Activated CD4-positive, alpha-beta T cell treated with anti-CD3 and anti-CD28 coated beads, Interleukin-2, amount 50 U/mL, for 1 hour (primary cell): ENCODE measurements around the gene ZBTB16.

Experiments used
- DNase-seq: peaks from one replicate; pipeline ENCODE4 v3.0.0-alpha.2; 2020

Gene ZBTB16

DNA sequence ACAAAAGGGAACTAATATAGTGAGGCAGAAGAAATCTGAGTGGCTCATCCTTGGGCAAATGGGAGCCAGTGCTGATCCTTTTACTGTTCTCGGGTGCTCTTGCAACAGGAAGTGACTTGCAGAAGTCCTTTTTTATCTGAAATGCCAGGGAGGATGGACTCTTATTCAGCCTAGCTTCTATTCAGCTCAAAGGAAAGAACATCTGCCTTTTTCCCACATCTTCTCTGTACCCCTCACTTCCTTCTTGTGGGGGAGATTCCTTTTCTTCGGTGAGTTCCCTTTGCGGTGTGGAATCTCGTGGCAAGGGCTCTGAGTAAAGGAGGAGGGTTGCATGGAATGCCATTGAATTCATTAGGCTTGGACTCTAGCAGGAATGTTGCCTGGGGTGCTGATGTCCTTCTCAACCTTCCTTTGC, 76.2 kb downstream of the ZBTB16 start:
- no peak for DNase-seq

DNA sequence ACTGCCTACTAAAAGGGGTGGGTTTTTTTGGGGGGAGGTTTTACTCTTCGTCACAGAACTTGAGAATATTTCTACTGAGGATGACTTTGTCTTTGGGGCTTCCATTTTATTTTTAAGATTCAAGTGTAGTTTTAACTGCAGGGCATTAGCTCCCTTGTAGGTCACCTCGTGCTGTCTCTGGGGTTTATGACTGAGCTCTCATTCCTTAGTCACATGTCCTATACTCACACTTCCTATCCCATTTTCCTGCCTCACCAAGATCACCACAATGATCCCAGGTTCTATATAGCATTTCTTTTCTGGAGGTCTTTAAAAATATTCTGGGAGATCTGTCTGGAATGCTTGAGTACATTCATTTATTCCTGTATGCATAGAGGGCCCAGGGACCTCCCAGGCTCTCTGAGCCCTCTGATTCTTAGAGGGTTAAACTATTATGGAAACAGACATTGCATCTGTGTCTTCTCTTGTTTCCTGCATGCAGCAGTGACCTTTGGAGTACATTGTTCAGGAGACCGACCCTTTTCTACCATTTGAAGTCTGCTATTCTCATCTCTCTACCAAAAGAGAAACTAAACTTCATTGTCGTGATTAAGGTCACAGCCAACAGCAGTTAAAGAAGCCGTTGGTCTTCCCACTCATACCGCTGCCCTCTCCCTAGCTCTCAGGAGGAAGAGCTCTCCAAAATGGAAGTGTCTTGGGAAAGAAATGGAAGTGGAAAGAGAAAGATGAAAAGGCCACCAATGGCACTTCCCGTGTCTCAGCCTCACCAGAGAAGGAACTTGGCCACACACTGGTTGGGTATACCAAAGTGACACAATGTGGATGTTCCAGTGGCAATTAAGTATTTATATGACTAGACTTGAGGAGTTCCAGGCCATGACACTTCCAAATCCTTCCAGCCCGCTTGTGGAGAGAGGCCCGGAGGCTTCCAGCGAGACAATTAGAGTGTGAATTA, 77.5 kb downstream of the ZBTB16 start:
- DNase-seq = no peak

DNA sequence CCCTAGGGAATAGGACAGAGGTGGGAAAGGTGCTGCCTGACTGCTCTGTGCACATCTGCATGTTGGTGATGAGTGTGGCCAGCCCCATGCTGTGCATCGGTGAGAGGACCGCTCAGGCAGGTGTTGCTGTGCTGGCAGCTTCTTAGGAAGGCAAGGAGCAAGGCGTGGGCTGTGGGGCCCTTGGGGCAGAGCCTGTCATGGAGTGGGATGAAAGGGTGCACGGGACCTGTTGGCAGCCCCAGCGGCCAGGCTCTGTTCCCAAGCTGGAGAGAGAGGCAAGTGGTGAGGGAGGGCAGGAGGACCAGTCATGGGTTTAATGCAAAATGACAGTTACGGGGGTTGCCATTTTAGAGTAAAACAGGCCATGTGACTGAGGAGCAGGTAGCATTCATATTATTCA, 78.3 kb downstream of the ZBTB16 start:
- DNase-seq = no peak

DNA sequence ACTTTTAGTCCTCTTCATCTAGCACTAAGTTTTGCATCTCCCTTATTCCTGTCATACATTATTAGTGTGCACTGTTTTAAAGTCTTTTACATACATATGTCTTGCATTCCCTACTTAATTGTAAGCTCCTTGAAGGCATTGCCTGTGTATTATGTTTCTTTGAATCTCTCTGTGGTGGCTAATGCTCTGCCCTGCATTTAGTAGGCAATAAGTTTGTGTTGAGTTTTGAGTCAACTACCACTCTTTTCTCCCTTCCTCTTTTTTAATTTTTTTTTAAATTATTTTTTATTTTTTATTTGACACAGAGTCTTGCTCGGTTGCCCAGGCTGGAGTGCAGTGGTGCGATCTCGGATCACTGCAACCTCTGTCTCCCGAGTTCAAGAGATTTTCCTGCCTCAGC, 78.9 kb downstream of the ZBTB16 start:
- no peak for DNase-seq

DNA sequence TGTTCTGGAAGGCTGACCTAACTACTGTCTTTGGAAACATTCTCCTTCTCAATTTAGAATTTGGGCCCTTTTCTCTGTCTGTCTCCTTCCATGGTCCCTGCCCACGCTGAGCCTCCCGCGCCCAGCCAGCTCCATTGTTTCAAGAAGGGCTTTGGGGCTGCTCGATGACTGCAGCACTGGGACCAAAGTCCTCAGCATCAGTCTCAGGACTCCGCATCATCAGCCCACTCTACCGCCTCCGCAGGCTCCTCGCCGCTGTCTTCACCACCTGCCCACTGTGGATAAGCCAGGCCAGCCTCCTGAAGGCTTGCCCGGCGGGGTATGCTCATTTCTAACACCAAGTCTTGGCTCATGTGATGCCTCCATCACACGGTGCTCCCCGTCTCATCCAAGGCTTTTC, 81.3 kb downstream of the ZBTB16 start:
- no peak for DNase-seq

DNA sequence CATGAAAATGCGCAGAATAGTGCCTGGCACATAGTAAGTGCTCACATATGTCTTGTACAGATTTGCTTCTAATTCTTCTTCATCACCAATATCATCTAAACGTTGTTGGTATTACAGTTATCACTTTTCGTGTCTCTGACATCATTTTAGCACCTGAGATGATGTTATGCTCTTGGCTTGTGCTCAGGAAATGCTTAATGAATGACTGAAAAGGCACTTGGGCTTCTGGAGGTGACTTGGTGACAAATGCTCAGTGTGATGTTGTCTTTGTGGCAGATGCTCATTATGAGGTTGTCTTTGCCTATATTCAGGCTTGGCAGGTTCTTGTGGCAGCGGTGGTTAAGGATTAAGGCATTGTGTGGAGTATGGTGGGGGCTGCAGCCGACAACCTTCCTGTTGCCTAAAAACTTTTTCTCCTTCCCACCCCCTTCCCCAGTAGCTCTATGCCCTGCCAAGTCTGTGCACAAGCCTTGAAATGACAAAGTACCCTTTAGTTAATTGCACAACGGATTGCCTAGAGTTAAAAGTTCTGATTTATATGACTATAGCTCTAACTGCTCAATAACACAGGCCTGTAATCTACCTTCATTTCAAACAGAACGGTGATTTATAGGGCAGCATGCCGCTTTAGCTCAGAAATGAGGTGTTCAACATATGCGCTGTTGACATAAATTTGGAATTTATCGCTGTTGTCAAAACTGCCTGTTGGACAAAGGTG, 82.5 kb downstream of the ZBTB16 start:
- no peak for DNase-seq

DNA sequence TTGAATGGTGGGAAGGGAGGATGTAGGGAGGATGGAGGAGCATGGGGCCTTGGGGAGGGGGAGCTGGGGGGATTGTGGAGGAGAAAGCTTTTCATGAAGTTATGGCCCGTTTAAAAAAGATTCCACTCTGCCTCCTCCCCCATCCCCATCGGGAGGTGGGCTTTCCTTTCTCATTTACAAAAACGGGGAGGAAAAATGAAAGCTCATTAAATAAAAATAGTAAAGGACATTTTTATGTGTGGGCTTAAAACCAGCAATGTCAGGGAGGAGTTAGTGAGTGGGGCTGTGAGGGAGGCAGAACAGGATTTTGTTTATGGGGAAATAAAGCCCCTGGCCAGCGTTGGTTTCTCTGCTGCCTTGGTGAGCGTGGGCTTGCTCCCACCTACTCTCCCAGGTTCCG, 83.2 kb downstream of the ZBTB16 start:
- no peak for DNase-seq

DNA sequence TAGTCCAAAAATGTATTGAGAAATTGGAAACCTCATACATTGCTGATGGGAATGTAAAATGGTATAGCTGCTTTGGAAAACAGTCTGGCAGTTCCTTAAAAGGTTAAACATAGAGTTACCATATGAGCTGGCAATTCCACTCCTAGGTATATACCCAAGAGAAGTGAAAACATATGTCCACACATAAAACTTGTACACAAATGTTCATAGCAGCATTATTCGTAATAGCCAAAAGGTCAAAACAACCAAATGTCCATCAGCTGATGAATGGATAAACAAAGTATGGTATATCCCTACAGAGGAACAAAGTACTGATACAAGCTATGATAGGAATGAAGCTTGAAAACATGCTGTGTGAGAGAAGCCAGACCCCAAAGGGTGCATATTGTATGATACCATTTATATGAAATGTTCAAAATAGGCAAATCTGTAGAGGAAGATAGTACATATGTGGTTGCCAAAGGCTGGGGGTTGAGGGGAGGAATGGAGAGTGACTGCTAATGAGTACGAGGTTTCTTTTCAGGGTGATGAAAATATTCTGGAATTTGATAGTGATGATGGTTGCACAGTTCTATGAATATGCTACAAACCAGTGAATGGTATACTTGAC, 85.8 kb downstream of the ZBTB16 start:
- DNase-seq = no peak

DNA sequence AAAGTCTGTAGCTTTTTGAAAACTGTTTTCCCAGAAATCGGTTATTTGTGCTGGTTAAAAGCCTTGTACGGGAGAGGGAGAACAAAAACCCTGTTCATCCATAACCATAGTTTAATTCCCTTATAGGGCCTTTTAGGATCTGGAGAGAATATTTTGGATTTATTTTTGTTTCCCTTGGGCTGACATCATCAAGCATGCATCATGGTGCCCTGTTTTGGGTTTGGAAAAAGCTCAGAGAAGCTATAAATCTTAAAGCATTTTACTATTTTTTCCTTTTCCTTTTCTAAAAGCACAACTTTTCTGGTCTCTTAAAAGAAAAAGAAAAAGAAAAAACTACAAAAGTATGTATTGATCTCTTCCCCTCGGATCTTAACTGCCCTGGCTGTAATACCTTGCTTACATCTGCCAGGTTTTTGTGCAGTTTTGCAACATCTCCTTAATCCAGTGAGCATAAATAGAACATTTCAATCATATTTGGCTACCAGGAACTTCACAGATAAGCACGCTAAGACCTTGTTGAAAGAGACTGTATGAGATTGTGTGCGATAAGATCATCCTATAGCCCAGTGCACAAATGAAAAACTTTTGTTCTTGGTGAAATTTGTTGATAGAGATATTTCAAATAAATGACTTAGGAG, 88.0 kb downstream of the ZBTB16 start:
- no peak for DNase-seq

DNA sequence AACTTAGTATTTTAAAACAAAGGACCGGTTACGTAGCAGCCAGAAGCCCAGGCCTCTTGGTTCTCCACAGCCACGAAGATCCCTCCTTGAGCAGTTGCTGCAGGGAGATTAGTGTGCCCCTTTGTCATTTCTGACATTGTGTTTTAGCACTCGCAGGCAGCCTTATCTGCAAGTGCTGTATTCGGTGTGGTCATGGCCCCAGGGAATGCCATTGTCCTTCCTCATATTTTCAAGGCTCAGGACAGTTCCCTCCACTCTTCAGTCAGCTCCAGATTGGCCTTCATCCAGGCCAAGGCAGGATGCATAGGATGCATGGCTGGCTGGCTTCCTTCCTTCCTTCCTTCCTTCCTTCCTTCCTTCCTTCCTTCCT, 88.5 kb downstream of the ZBTB16 start:
- DNase-seq = no peak

DNA sequence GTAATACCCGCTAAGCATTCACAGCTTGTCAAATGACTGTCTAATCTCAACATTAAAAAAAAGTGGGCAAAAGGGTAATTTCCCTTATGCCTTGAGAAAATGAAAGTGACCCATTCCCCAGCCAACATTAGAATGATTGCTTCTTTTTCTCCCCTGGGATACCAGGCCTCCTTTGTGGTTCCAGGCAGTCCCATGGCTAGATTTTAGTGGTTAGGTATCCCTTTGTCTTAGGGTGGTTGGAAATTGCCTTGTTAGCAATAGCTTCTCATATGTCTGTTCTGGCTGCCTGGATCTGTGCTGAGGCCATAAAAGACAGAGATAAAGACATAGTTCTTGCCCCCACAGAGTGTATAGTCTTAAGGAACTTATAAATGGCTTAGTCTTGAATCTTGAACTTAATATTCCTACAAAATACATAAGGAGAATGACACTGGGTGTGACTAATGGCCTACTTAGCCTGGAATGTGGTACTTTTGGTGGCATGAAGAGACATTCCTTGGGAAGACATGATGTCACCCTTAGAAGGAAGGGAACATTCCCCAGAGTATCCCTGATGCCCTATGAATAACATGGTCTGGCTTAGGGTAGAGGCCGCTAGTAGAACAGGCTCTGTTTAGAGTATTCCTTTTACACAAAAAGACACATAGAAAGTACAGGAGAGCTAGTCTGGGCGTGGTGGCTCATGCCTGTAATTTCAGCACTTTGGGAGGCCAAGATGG, 90.3 kb downstream of the ZBTB16 start:
- DNase-seq = no peak

DNA sequence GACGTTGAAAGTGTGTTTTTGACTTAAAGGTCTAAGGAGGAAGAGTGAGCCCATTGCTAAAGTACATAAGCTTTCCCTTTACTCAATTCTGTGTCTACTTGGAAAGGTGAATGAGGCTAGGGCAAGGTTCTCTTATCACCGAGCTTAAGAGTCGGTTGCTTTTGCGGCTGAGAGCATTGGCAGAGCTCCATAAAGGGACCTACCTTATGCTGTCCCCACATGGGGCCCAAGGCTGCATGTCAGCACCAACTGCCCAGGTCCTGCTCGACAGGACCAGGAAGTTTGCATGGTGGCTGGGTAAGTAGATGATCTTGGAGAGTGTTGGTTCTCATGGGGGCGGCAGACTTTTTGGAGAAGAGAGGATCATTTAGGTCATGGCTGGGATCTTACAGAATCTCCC, 91.2 kb downstream of the ZBTB16 start:
- no peak for DNase-seq

DNA sequence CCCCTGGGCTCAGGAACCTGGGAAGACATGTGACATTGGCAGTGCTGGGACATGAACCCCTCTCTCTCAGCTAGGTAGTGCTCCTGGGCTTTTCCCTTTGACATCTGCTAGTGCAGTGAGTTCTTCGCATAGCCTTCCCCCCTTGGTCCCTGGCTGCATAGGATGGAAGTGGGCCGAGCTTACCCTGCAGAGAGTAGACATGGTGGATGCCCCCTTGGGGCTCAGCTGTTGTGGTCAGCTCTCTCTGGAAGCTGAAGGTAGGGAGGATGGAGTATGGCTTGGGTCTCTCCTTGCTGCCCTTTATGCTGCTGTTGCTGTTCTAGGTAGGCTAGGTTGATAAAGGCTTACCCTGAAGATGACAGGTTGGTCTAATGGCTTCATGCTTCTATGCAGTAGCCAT, 92.1 kb downstream of the ZBTB16 start:
- no peak for DNase-seq

DNA sequence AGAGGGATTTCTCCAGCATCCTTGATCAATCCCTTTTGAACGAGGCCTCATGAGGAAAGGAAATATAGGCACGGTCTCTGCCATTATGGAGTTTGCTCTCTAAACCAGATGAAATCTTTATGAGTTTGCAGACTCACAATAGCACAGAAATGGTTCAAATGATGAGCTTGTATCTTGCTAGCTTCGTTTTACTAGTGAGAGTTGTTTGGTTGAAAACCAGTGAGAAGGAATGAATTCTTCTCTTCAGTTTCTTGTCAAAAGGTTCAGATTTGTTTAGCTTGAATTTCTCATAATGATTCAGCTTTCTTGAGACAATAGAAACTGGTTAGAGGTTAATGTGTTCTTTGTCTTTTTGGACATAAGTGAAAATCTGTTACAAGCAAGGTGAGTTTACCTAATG, 92.7 kb downstream of the ZBTB16 start:
- no peak for DNase-seq

DNA sequence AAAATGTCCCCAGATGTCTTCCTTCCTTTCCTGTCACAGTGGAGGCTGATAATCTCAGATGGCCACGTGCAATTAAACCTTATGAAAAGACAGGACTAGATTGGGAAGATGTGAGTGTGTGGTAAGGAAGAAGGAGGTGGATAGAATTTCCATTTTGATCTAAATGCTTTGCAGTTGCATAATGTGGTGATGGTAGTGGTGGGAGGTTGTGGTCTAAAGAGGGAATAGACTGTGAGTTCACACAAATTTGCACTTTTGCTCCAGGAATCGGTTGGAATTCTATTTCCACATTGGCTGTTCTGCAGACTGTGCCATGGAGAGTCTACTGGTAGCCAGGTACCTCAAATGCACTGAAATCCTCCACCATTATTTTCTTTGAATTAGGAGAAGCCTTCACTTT, 93.3 kb downstream of the ZBTB16 start:
- DNase-seq = no peak

DNA sequence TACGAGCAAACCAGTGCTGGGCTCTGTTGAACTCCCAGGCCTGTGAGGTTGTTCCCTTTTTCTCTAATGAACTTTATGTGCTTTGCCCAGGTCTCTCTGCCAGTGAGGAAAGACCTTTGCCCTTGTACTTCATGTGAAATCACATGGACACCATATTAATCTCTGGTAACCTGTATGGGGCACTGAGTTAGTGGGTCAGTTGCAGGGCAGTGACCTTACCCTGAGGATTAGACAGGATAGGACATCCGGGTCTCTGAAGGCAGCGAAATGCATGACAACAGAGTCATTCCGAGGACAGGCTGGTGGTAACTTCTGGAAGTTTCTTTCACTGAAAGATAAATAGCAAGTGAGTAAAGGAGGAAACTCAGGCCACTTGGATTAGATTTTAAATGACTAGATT, 93.7 kb downstream of the ZBTB16 start:
- no peak for DNase-seq

DNA sequence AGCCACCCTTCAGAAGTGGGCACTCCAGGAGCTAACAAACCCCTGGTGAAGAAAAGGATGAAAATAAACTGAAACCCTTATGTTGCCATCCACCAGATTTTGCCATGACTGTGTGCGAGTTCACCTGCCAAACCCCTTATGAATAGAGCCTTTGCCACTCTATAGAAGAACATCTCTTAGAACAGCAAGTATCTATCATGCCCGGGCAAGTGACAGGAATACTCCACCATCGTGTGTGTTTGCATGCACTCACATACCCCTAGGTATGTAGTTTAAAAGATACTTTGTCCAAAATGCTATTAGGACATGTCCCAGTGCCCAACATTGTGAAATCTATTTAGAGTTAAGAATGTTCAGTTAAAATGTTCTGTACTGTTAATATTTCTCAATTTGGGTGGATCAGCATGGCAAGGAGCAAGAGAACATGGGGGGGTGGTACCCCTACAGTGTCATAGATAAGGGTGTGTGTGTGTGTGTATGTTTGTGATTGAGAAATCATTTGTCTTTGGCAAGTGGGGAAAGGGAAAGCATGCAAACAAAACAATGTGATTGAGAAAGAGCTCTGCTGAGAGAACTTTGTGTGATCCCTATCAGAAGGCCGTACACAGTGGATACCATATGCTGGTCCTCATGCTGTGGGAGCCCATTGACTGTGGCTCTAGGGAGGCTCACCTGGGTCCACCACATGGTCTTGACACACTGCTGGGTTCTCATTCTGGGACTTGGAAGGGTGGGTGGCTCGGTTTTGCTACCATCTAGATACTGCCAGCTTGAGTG, 94.9 kb downstream of the ZBTB16 start:
- DNase-seq = no peak

DNA sequence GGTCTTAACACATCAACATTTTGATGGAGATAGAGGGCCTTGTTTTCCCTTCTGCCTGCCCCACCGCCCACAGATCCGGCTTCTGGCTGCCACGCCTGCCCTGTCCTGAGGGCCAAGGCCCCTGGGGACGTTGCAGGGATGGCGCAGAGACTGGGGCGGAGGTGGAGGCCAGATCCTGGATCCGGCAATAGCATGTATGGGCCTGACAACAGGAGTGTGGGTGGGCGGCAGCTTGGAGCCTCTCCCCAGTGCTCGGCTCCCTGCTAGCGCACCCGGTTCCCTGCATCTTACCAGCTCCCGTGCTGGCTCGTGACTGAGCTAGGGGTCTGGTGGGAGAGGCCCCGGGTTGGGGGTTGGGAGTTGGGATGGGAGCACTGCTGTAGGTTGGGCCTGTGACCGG, 95.6 kb downstream of the ZBTB16 start:
- DNase-seq = no peak

DNA sequence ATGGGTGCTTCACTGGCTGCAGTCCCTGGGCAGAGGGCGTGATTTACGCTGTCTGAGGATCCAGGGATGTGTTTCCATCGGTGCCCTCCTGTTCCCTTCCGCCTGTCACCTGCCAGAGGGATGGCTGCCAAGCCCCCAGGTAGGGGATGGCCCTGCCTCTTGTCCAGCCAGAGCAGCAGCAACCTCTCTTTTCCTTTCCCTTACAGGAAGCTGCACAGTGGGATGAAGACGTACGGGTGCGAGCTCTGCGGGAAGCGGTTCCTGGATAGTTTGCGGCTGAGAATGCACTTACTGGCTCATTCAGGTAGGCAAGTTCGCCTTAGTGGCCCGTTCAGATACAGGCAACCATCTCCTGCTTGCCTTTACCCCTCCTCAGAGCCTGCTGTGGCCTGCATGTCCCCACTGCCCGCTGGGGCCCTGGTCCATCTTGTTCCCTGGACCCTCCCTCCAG, 96.6 kb downstream of the ZBTB16 start:
- no peak for DNase-seq

DNA sequence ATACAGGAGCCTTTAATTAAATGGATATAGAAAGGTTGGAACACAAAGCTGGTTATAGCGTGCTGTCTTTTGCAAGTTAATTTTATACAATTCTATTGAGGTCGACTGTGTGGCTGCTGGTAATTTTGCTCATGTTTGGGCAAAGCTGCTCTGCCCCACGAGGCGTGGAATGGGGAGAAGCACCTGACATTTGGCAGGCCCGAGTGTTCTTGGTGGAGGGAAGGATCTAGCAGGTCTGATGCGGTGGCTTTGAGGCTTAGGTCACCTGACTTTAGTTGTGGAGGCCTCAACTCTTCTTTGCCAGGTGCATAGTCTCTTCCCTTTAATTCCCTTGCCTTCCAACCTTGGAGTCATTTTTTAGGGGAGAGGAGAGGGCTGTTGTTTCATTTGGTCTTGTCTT, 97.3 kb downstream of the ZBTB16 start:
- DNase-seq = no peak

DNA sequence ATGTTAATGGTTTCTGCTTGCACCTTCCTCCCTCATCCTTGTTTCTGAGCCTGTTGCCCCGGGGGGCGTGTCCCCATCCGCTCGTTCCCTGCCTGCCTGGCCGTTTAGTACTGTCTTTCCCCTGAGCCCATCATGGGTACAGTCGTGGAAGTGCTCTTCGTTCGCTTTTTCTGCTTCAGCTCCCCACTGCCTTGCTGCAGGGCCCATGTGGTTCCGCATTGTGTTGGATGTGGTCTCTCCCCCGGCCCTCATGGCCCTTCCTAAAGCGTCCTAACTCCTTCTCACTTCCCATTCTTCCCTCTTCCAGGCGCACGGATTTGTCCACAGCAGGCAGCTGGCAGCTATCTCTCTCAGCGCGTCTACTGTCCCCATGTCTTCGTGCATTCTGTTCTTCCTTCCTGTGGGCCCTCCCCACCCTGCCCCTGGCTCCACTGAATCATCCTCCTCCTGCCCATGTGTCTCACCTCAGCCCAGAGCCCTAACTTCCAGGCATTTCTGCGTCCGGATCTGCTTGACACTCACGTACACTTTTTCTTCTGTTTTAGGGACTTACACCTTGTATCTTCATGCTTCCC, 98.1 kb downstream of the ZBTB16 start:
- DNase-seq = no peak

DNA sequence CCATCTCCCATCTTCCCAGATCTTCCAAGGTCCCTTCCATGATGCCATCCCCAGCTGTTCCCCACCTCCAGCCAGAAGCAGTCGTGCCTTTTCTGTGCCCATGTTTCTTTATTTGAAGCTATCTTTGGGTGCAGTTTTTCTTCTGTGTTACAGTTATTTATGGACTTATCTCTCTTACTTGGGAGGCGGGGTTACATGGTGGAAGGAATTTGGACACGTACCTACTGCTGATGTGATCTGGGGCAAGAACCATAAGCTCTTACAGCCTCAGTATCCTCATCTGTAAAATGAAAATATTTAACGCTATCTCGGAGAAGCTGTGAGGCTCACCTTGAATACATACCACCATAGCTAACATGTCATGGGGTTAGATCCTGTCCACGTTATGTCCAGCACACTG, 98.9 kb downstream of the ZBTB16 start:
- DNase-seq = no peak
